IMR-90 (cell line): ENCODE measurements around the gene PIK3R5.

Source experiments
- BHLHE40 ChIP-seq: fragments of 150-350 bp; IDR thresholded peaks from 2 replicates; pipeline ENCODE4 v1.6.1; 2016; ENCODE audit warnings: mild to moderate bottlenecking, low read depth, low read length
- CEBPB ChIP-seq: IDR thresholded peaks from 2 replicates; pipeline ENCODE4 v1.6.1; 2012; ENCODE audit warnings: low read depth, low read length, improper control_type of control experiment
- NFE2L2 ChIP-seq: fragments of 150-350 bp; IDR thresholded peaks from 2 replicates; pipeline ENCODE4 v1.6.1; 2016; ENCODE audit warnings: low read depth, mild to moderate bottlenecking, low read length
- POLR2A ChIP-seq: IDR thresholded peaks from 2 replicates; pipeline ENCODE4 v1.6.1; 2012; ENCODE audit warnings: mild to moderate bottlenecking, low read depth, low read length
- SMC3 ChIP-seq: fragments of 150-350 bp; IDR thresholded peaks from 2 replicates; pipeline ENCODE4 v1.6.1; 2016; ENCODE audit warnings: low read depth, mild to moderate bottlenecking, antibody characterized with exemption, low read length, moderate library complexity
- TF ChIP-seq, protein P1 (sequence below): fragments of 150-350 bp; IDR thresholded peaks from 2 replicates; pipeline ENCODE4 v1.6.1; 2017; ENCODE audit warnings: mild to moderate bottlenecking, antibody characterized with exemption, low read length, low read depth
- TF ChIP-seq, protein P2 (sequence below): conservative IDR thresholded peaks from 2 replicates; pipeline ENCODE4 v1.5.1; 2012; ENCODE audit warnings: mild to moderate bottlenecking, low read depth, low read length, improper control_type of control experiment

DNA sequence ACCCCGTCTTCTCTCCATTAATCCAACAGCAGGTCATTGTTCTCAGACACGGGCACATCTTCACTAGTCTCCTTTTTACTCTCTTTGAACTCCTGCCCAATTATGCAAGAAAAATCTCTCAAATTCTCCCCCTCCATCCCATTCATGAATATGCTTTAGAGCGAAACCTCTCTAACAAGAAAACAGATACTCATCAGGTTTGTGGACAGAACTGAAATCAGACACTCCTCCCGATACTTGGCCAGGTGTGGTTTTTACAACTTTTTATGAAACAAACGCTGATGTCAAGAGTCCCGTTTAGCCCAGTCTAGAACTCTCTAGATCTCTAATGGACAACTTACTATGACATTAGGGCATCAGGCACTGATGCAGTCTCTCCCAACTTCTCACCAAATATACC is 40.9 kb downstream of the PIK3R5 start:
- TF ChIP-seq POLR2A (no peak), BHLHE40 (no peak), CEBPB (no peak), NFE2L2 (no peak), SMC3 (no peak)
- TF ChIP-seq, protein P1, sequence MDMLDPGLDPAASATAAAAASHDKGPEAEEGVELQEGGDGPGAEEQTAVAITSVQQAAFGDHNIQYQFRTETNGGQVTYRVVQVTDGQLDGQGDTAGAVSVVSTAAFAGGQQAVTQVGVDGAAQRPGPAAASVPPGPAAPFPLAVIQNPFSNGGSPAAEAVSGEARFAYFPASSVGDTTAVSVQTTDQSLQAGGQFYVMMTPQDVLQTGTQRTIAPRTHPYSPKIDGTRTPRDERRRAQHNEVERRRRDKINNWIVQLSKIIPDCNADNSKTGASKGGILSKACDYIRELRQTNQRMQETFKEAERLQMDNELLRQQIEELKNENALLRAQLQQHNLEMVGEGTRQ: no peak
- TF ChIP-seq, protein P2, sequence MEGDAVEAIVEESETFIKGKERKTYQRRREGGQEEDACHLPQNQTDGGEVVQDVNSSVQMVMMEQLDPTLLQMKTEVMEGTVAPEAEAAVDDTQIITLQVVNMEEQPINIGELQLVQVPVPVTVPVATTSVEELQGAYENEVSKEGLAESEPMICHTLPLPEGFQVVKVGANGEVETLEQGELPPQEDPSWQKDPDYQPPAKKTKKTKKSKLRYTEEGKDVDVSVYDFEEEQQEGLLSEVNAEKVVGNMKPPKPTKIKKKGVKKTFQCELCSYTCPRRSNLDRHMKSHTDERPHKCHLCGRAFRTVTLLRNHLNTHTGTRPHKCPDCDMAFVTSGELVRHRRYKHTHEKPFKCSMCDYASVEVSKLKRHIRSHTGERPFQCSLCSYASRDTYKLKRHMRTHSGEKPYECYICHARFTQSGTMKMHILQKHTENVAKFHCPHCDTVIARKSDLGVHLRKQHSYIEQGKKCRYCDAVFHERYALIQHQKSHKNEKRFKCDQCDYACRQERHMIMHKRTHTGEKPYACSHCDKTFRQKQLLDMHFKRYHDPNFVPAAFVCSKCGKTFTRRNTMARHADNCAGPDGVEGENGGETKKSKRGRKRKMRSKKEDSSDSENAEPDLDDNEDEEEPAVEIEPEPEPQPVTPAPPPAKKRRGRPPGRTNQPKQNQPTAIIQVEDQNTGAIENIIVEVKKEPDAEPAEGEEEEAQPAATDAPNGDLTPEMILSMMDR: no peak
